NCI-H748 treated with DMSO at 0.1 percent for 48 hours (cell line): Measurements from ENCODE around the gene DPYD.

Source experiments
- DNase-seq: peaks from one replicate; lab custom pipeline; 2025; lab: John Stamatoyannopoulos, UW

DPYD gene

GRCh38 chr1:97200595-97200994 is 720.2 kb downstream of the DPYD start:
- DNase-seq, result no peak

GRCh38 chr1:97196825-97197516 is 723.9 kb downstream of the DPYD start:
- no peak for DNase-seq

- DNase-seq, result no peak
These were observed 727.8 kb downstream of the DPYD start for GRCh38 chr1:97192872-97193572.

GRCh38 chr1:97190326-97190725 is 730.5 kb downstream of the DPYD start:
- no peak for DNase-seq

GRCh38 chr1:97186381-97186780 is 734.5 kb downstream of the DPYD start:
- DNase-seq, result no peak

- no peak for DNase-seq
These were observed 746.7 kb downstream of the DPYD start for GRCh38 chr1:97174039-97174704.

- DNase-seq, result no peak
These were observed 750.5 kb downstream of the DPYD start for GRCh38 chr1:97170300-97170699.

GRCh38 chr1:97168056-97168455 is 752.8 kb downstream of the DPYD start:
- no peak for DNase-seq

- DNase-seq, result no peak
These were observed 753.6 kb downstream of the DPYD start for GRCh38 chr1:97167246-97167645.

GRCh38 chr1:97166626-97167025 is 754.2 kb downstream of the DPYD start:
- no peak for DNase-seq

- DNase-seq, result no peak
These were observed 756.6 kb downstream of the DPYD start for GRCh38 chr1:97164276-97164639.

GRCh38 chr1:97163591-97164275 is 757.1 kb downstream of the DPYD start:
- DNase-seq, result no peak

GRCh38 chr1:97160818-97161217 is 760.0 kb downstream of the DPYD start:
- DNase-seq, result no peak

- DNase-seq, result no peak
These were observed 761.5 kb downstream of the DPYD start for GRCh38 chr1:97159342-97159741.

GRCh38 chr1:97158691-97159096 is 762.1 kb downstream of the DPYD start:
- DNase-seq, result no peak

GRCh38 chr1:97157991-97158390 is 762.8 kb downstream of the DPYD start:
- DNase-seq, result no peak

GRCh38 chr1:97151651-97152050 is 769.2 kb downstream of the DPYD start:
- no peak for DNase-seq

- DNase-seq, result no peak
These were observed 775.4 kb downstream of the DPYD start for GRCh38 chr1:97145321-97145956.

- DNase-seq, result no peak
These were observed 776.3 kb downstream of the DPYD start for GRCh38 chr1:97144527-97144926.

- no peak for DNase-seq
These were observed 777.5 kb downstream of the DPYD start for GRCh38 chr1:97143236-97143882.

GRCh38 chr1:97140611-97141010 is 780.2 kb downstream of the DPYD start:
- no peak for DNase-seq

- DNase-seq, result no peak
These were observed 781.3 kb downstream of the DPYD start for GRCh38 chr1:97139512-97139911.
